NCI-H345 treated with DMSO at 0.1 percent for 48 hours (cell line): ENCODE data around the gene ATP13A3.
A peak's percentile ranks its signal among the peaks of the same experiment; 100 is the strongest.

Experiments
- DNase-seq: peaks from one replicate; lab custom pipeline; 2025; ENCODE audit not compliant: unreplicated experiment; lab: John Stamatoyannopoulos, UW

Gene ATP13A3

GRCh38 chr3:194374935-194375334 is 111.9 kb downstream of the ATP13A3 start:
- DNase-seq: no peak

- no peak for DNase-seq
Measured at GRCh38 chr3:194373899-194374298, 112.9 kb downstream of the ATP13A3 start.

GRCh38 chr3:194373028-194373427 is 113.8 kb downstream of the ATP13A3 start:
- no peak for DNase-seq

- no peak for DNase-seq
Measured at GRCh38 chr3:194370753-194371152, 116.0 kb downstream of the ATP13A3 start.

GRCh38 chr3:194369522-194370279 is 117.1 kb downstream of the ATP13A3 start, which contains the start of gene LRRC15:
Gene LRRC15 (minus strand): TSS chr3:194369743. CDS start chr3:194361043, 8,700 bp downstream.
- DNase-seq: no peak

- no peak for DNase-seq
Measured at GRCh38 chr3:194368918-194369317, 117.9 kb downstream of the ATP13A3 start.

GRCh38 chr3:194367992-194368841 is 118.6 kb downstream of the ATP13A3 start:
- DNase-seq: no peak

- no peak for DNase-seq
Measured at GRCh38 chr3:194365978-194366490, 120.8 kb downstream of the ATP13A3 start.

- DNase-seq: no peak
Measured at GRCh38 chr3:194365526-194365925, 121.3 kb downstream of the ATP13A3 start.

GRCh38 chr3:194364652-194365434 is 122.0 kb downstream of the ATP13A3 start:
- peak; percentile 78 for DNase-seq

- no peak for DNase-seq
Measured at GRCh38 chr3:194364314-194364651, 122.5 kb downstream of the ATP13A3 start.

- DNase-seq: no peak
Measured at GRCh38 chr3:194360568-194360967, 126.2 kb downstream of the ATP13A3 start.

GRCh38 chr3:194357681-194358080 is 129.1 kb downstream of the ATP13A3 start:
- DNase-seq: no peak

GRCh38 chr3:194355379-194355778 is 131.4 kb downstream of the ATP13A3 start:
- no peak for DNase-seq

GRCh38 chr3:194354315-194354714 is 132.5 kb downstream of the ATP13A3 start:
- no peak for DNase-seq
